ENCODE data around the gene PPP4R4. TPM values are rescaled to one million over a fixed set of nuclear protein-coding genes. Genes with fewer than 3 reads are reported as not detected.

Gene PPP4R4
- polyA plus RNA-seq, 3 donors = 0.08 TPM; not detected in 2

- no peaks in the 10 kb centered on the region for H3K4me1 Mint-ChIP-seq
- no peaks in the 10 kb centered on the region for H3K36me3 Mint-ChIP-seq
- intact Hi-C loops (cut with micrococcal nuclease) = no loop called here
- no peak overlapping the region for H3K27ac Mint-ChIP-seq
- no peak overlapping the region for H3K4me3 Mint-ChIP-seq
- TF ChIP-seq CTCF (IDR thresholded peaks at IDR 0.05) = no peak
- Histone ChIP-seq H2AFZ (ENCODE audit: insufficient read depth, low read depth, low read length, poor library complexity, severe bottlenecking) (no peak overlapping the region), H3K27ac (ENCODE audit: low read depth in 1 of 2, low read length in 2 of 2) (no peak overlapping the region), H4K20me1 (ENCODE audit: insufficient read depth, low read length) (no peaks in the 10 kb centered on the region), H3K9ac (ENCODE audit: insufficient read depth, low read length, poor library complexity, severe bottlenecking) (no peak overlapping the region), H3K9me3 (replicated peaks in 1 of 2; ENCODE audit: control insufficient read depth in 1 of 2, insufficient read depth in 1 of 2, low read length in 2 of 2) (no peaks in the 10 kb centered on the region), H3K4me3 (replicated peaks in 1 of 3; ENCODE audit: low read depth in 2 of 3, low read length in 3 of 3) (no peak overlapping the region), H3K27me3 (ENCODE audit: control insufficient read depth in 2 of 2, insufficient read depth in 2 of 2, low read length in 2 of 2) (peaks cover 4 to 8% of the 10 kb centered on the region in 2 donors), H3K4me2 (replicated peaks; ENCODE audit: extremely low read depth, low read length, poor library complexity, severe bottlenecking) (no peak overlapping the region), H3K36me3 (replicated peaks in 1 of 2; ENCODE audit: control insufficient read depth in 1 of 2, insufficient read depth in 2 of 2, low read length in 2 of 2) (no peaks in the 10 kb centered on the region), H3K4me1 (ENCODE audit: control insufficient read depth in 1 of 2, insufficient read depth in 2 of 2, low read length in 2 of 2) (no peaks in the 10 kb centered on the region), H3K79me2 (ENCODE audit: insufficient read depth, low read length) (no peaks in the 10 kb centered on the region)
- no CpG with 5 or more reads among the region's 1 CpG for WGBS (ENCODE audit: insufficient coverage)
- peaks cover 4 to 13% (median 12%) of the 10 kb centered on the region in 3 donors for H3K27me3 Mint-ChIP-seq (ENCODE audit: low read depth in 3 of 3)
- H3K9me3 Mint-ChIP-seq = peaks cover 0 to 9% (median 3%) of the 10 kb centered on the region in 7 donors
- no peak for DNase-seq
Observed at GRCh38 chr14:94192536-94192935, 18.4 kb downstream of the PPP4R4 start.

- Histone ChIP-seq H3K4me3 (replicated peaks in 1 of 3; ENCODE audit: low read depth in 2 of 3, low read length in 3 of 3) (no peak overlapping the region), H3K4me1 (ENCODE audit: control insufficient read depth in 1 of 2, insufficient read depth in 2 of 2, low read length in 2 of 2) (no peaks in the 10 kb centered on the region), H3K27me3 (ENCODE audit: control insufficient read depth in 2 of 2, insufficient read depth in 2 of 2, low read length in 2 of 2) (peaks cover 4 to 8% of the 10 kb centered on the region in 2 donors), H3K9ac (ENCODE audit: insufficient read depth, low read length, poor library complexity, severe bottlenecking) (no peak overlapping the region), H3K4me2 (replicated peaks; ENCODE audit: extremely low read depth, low read length, poor library complexity, severe bottlenecking) (no peak overlapping the region), H3K79me2 (ENCODE audit: insufficient read depth, low read length) (no peaks in the 10 kb centered on the region), H3K36me3 (replicated peaks in 1 of 2; ENCODE audit: control insufficient read depth in 1 of 2, insufficient read depth in 2 of 2, low read length in 2 of 2) (no peaks in the 10 kb centered on the region), H4K20me1 (ENCODE audit: insufficient read depth, low read length) (no peaks in the 10 kb centered on the region), H2AFZ (ENCODE audit: insufficient read depth, low read depth, low read length, poor library complexity, severe bottlenecking) (no peak overlapping the region), H3K27ac (ENCODE audit: low read depth in 1 of 2, low read length in 2 of 2) (no peak overlapping the region), H3K9me3 (replicated peaks in 1 of 2; ENCODE audit: control insufficient read depth in 1 of 2, insufficient read depth in 1 of 2, low read length in 2 of 2) (no peaks in the 10 kb centered on the region)
- H3K36me3 Mint-ChIP-seq = no peaks in the 10 kb centered on the region
- DNase-seq = no peak
- intact Hi-C loops (cut with micrococcal nuclease) = no loop called here
- peaks cover 0 to 10% (median 3%) of the 10 kb centered on the region in 7 donors for H3K9me3 Mint-ChIP-seq
- no CpG with 5 or more reads among the region's 1 CpG for WGBS (ENCODE audit: insufficient coverage)
- no peak for TF ChIP-seq CTCF (IDR thresholded peaks at IDR 0.05)
- H3K4me3 Mint-ChIP-seq = no peak overlapping the region
- no peaks in the 10 kb centered on the region for H3K4me1 Mint-ChIP-seq
- peaks cover 2 to 8% (median 6%) of the 10 kb centered on the region in 3 donors for H3K27me3 Mint-ChIP-seq (ENCODE audit: low read depth in 3 of 3)
- H3K27ac Mint-ChIP-seq = no peak overlapping the region
Observed at GRCh38 chr14:94193776-94194175, 19.7 kb downstream of the PPP4R4 start.

All from CD14-positive monocyte (primary cell).